ENCODE measurements around the gene THSD4. TPM values are rescaled to one million over a fixed set of nuclear protein-coding genes. Genes with fewer than 3 reads are reported as not detected.

THSD4 gene
- total and polyA plus RNA-seq, 2 of the 4 experiments (the other 2 are of a cell fraction): 25.5 to 31.1 TPM

GRCh38 chr15:71121442-71121841, 6.2 kb downstream of the THSD4 start:
- H3K27me3 ChIP-seq (ENCODE audit: control insufficient read depth, insufficient read depth, low read length): no peaks in the 10 kb centered on the region

More at GRCh38 chr15:71121442-71121841, 6.2 kb downstream of the THSD4 start:
- no peak overlapping the region for H3K56ac ChIP-seq (ENCODE audit: extremely low read depth, insufficient read depth, low read length)
- no peak for DNase-seq
- intact Hi-C loops (cut with micrococcal nuclease) (no loop called here), in situ Hi-C loops (cut with MboI; ENCODE audit: low sequenced_read_pairs) (no loop called here), dilution Hi-C loops (cut with HindIII; ENCODE audit: low sequenced_read_pairs, unreplicated experiment) (no loop called here)
- no peak overlapping the region for H2AK9ac ChIP-seq (replicated peaks; ENCODE audit: low read depth, low read length, poor library complexity)
- TF ChIP-seq NFE2L2 (IDR thresholded peaks at IDR 0.05; ENCODE audit: low read depth, low read length): no peak
- no peak for TF ChIP-seq MAZ (IDR thresholded peaks at IDR 0.05; ENCODE audit: borderline replicate concordance, low read depth, low read length)
- TF ChIP-seq MXI1 (IDR thresholded peaks at IDR 0.05; ENCODE audit: borderline replicate concordance, low read depth, low read length): no peak
- TF ChIP-seq BHLHE40 (IDR thresholded peaks at IDR 0.05; ENCODE audit: low read depth, low read length): no peak
- no peak for TF ChIP-seq ELK1 (IDR thresholded peaks at IDR 0.05; ENCODE audit: borderline replicate concordance, low read depth, low read length)
- H4K5ac ChIP-seq (ENCODE audit: low read depth, low read length): no peak overlapping the region
- no peak overlapping the region for H4K91ac ChIP-seq (ENCODE audit: insufficient read depth, low read depth, low read length)
- H3K9me1 ChIP-seq (ENCODE audit: insufficient read depth, low read length): peaks cover 25% of the 10 kb centered on the region
- peaks cover 10% of the 10 kb centered on the region for H3K36me3 ChIP-seq (ENCODE audit: control insufficient read depth, insufficient read depth, low read length)
- H3K4me1 ChIP-seq (ENCODE audit: control insufficient read depth, insufficient read depth, low read length): peaks cover 21% of the 10 kb centered on the region
- H2AK5ac ChIP-seq (ENCODE audit: low read depth, low read length): peak overlapping the region; percentile 33; the same call in 1 of the 2 replicates
- H3K14ac ChIP-seq (replicated peaks; ENCODE audit: low read depth, low read length): no peak overlapping the region; the same call in 1 of the 2 replicates
- no peak overlapping the region for H2BK20ac ChIP-seq (ENCODE audit: low read depth, low read length)
- H3K23ac ChIP-seq (ENCODE audit: low read depth, low read length): no peak overlapping the region
- ATAC-seq (ENCODE audit: low read depth): no peak
- no peaks in the 10 kb centered on the region for H3K9me3 ChIP-seq (ENCODE audit: control insufficient read depth, insufficient read depth, low read length)
- no peak overlapping the region for H4K8ac ChIP-seq (ENCODE audit: low read depth in 2 of 2, low read length in 2 of 2)
- no peak overlapping the region for H2BK5ac ChIP-seq (ENCODE audit: low read depth, low read length, poor library complexity, severe bottlenecking)
- no peak overlapping the region for H3K4me3 ChIP-seq (ENCODE audit: insufficient read depth, low read depth, low read length)
- H3K4me2 ChIP-seq (ENCODE audit: low read depth, low read length): no peak overlapping the region
- H4K20me1 ChIP-seq (ENCODE audit: insufficient read depth, low read length): peaks cover 24% of the 10 kb centered on the region; the same call in 1 of the 2 replicates
- no peak overlapping the region for H3K9ac ChIP-seq (ENCODE audit: low read depth, low read length)
- no peak overlapping the region for H3K27ac ChIP-seq (ENCODE audit: insufficient read depth, low read length)
- BruUV-seq (replicated peaks): no TSS peak
- H2BK120ac ChIP-seq (ENCODE audit: low read depth, low read length): no peak overlapping the region
- no peak overlapping the region for H3K18ac ChIP-seq (ENCODE audit: low read depth, low read length)
- H3K4ac ChIP-seq (ENCODE audit: low read depth, low read length): peak overlapping the region; percentile 26; the same call in 1 of the 2 replicates
- ChIA-PET POLR2A (ENCODE audit: unreplicated experiment) (no interaction called here), CTCF (no interaction called here)
- H2BK15ac ChIP-seq (ENCODE audit: low read depth, low read length): no peak overlapping the region
- WGBS, 2 experiments (ENCODE audit: extremely low coverage in 2 of 2, insufficient read length in 1 of 2): 80% methylated on average over 1 of the region's 4 CpGs; no CpG with 5 or more reads in 1 of the 2 experiments
- H2AFZ ChIP-seq (replicated peaks; ENCODE audit: low read length, poor library complexity): no peak overlapping the region
- H3K79me1 ChIP-seq (ENCODE audit: low read depth in 1 of 2, low read length in 2 of 2): peaks cover 45 to 97% of the 10 kb centered on the region in 2 experiments

Measured in IMR-90 (cell line).